SJCRH30 (cell line): ENCODE results near the gene AKNA. TPM values are rescaled to one million over a fixed set of nuclear protein-coding genes. Genes with fewer than 3 reads are reported as not detected.

Source experiments
- DNase-seq, 2 experiments: peaks; one replicate each; pipeline ENCODE4 v3.0.0-alpha.2; 2015 to 2020
- H3K27ac ChIP-seq: fragments of 250-450 bp; sonication (Bioruptor Pico); 2 replicates; pipeline ENCODE4 v1.5.1; 2020; ENCODE audit warnings: mild to moderate bottlenecking, moderate library complexity
- H3K27me3 ChIP-seq: fragments of 250-450 bp; sonication (Bioruptor Pico); 2 replicates; pipeline ENCODE4 v1.5.1; 2020; ENCODE audit warnings: mild to moderate bottlenecking, moderate library complexity
- H3K36me3 ChIP-seq: fragments of 250-450 bp; sonication (Bioruptor Pico); 2 replicates; pipeline ENCODE4 v1.5.1; 2020; ENCODE audit warnings: mild to moderate bottlenecking, moderate library complexity
- H3K4me1 ChIP-seq: fragments of 250-450 bp; sonication (Bioruptor Pico); 2 replicates; pipeline ENCODE4 v1.5.1; 2020; ENCODE audit warnings: mild to moderate bottlenecking, moderate library complexity
- H3K4me3 ChIP-seq: fragments of 250-450 bp; sonication (Bioruptor Pico); 2 replicates; pipeline ENCODE4 v1.5.1; 2020; ENCODE audit warnings: mild to moderate bottlenecking, moderate library complexity
- H3K9me3 ChIP-seq: fragments of 250-450 bp; sonication (Bioruptor Pico); replicated peaks from 2 replicates; pipeline ENCODE4 v1.5.1; 2020; ENCODE audit warnings: mild to moderate bottlenecking, moderate library complexity
- total RNA-seq: library from RNA; depleted of rRNA; stranded (reverse); fragments of >200 nt; shearing (Covaris generic); gene quantifications from 2 replicates; pipeline ENCODE4 v1.2.3, GENCODE V29; 2014

Gene AKNA
- total RNA-seq, 1 experiment from 2014 or later: 3.1 TPM

- no peaks in the 10 kb centered on the region for H3K9me3 ChIP-seq
- H3K4me3 ChIP-seq: no peak overlapping the region
- DNase-seq: no peak
- H3K27ac ChIP-seq: no peak overlapping the region
- no peaks in the 10 kb centered on the region for H3K36me3 ChIP-seq
- H3K27me3 ChIP-seq: no peaks in the 10 kb centered on the region
- H3K4me1 ChIP-seq: peaks cover 5% of the 10 kb centered on the region; the same call in 1 of the 2 replicates
These were observed 7.5 kb upstream of the AKNA start for GRCh38 chr9:114395334-114395617.

GRCh38 chr9:114394523-114395333 is 6.9 kb upstream of the AKNA start:
- H3K4me1 ChIP-seq: peaks cover 5% of the 10 kb centered on the region; the same call in 1 of the 2 replicates
- DNase-seq: no peak
- H3K27ac ChIP-seq: no peak overlapping the region
- no peaks in the 10 kb centered on the region for H3K27me3 ChIP-seq
- H3K9me3 ChIP-seq: no peaks in the 10 kb centered on the region
- H3K4me3 ChIP-seq: no peak overlapping the region
- H3K36me3 ChIP-seq: no peaks in the 10 kb centered on the region

GRCh38 chr9:114392749-114393112 is 4.9 kb upstream of the AKNA start:
- Histone ChIP-seq H3K36me3 (no peaks in the 10 kb centered on the region), H3K9me3 (no peaks in the 10 kb centered on the region), H3K4me1 (peaks cover 5% of the 10 kb centered on the region; the same call in 1 of the 2 replicates), H3K4me3 (no peak overlapping the region), H3K27me3 (no peaks in the 10 kb centered on the region), H3K27ac (no peak overlapping the region)
- no peak for DNase-seq

- Histone ChIP-seq H3K4me3 (no peak overlapping the region), H3K27ac (no peak overlapping the region), H3K27me3 (no peaks in the 10 kb centered on the region), H3K36me3 (no peaks in the 10 kb centered on the region), H3K9me3 (no peaks in the 10 kb centered on the region), H3K4me1 (no peaks in the 10 kb centered on the region)
- no peak for DNase-seq
These were observed 3.2 kb upstream of the AKNA start for GRCh38 chr9:114390952-114391351.

GRCh38 chr9:114389612-114390368 is 2.0 kb upstream of the AKNA start:
- Histone ChIP-seq H3K27me3 (no peaks in the 10 kb centered on the region), H3K4me1 (0 out of 2 replicates have a peak, but pooled peaks cover 6% of the 10 kb centered on the region)

GRCh38 chr9:114388764-114389375 is 1.1 kb upstream of the AKNA start:
- no peak overlapping the region for H3K4me3 ChIP-seq
- H3K36me3 ChIP-seq: no peaks in the 10 kb centered on the region
- H3K27me3 ChIP-seq: no peaks in the 10 kb centered on the region
- H3K4me1 ChIP-seq: peaks cover 6% of the 10 kb centered on the region; the same call in 1 of the 2 replicates
- no peak overlapping the region for H3K27ac ChIP-seq
- DNase-seq: no peak
- H3K9me3 ChIP-seq: no peaks in the 10 kb centered on the region

More at GRCh38 chr9:114389612-114390368, 2.0 kb upstream of the AKNA start:
- no peak for DNase-seq
- H3K4me3 ChIP-seq: no peak overlapping the region
- H3K36me3 ChIP-seq: no peaks in the 10 kb centered on the region
- no peaks in the 10 kb centered on the region for H3K9me3 ChIP-seq
- no peak overlapping the region for H3K27ac ChIP-seq

GRCh38 chr9:114388357-114388682 is 538 bp upstream of the AKNA start:
- H3K27me3 ChIP-seq: no peaks in the 10 kb centered on the region
- no peak overlapping the region for H3K27ac ChIP-seq
- no peaks in the 10 kb centered on the region for H3K9me3 ChIP-seq
- H3K4me1 ChIP-seq: peaks cover 8% of the 10 kb centered on the region; the same call in 1 of the 2 replicates
- DNase-seq: no peak
- H3K36me3 ChIP-seq: no peaks in the 10 kb centered on the region
- no peak overlapping the region for H3K4me3 ChIP-seq

GRCh38 chr9:114386886-114387679 is 699 bp downstream of the AKNA start:
- Histone ChIP-seq H3K27ac (peak overlapping the region; percentile 36), H3K9me3 (no peaks in the 10 kb centered on the region), H3K4me3 (peak overlapping the region; percentile 47), H3K27me3 (no peaks in the 10 kb centered on the region), H3K36me3 (no peaks in the 10 kb centered on the region), H3K4me1 (peaks cover 10% of the 10 kb centered on the region; the same call in 1 of the 2 replicates)
- DNase-seq: no peak

GRCh38 chr9:114386361-114386885 is 1.4 kb downstream of the AKNA start:
- Histone ChIP-seq H3K9me3 (no peaks in the 10 kb centered on the region), H3K27me3 (no peaks in the 10 kb centered on the region), H3K4me1 (peaks cover 10% of the 10 kb centered on the region; the same call in 1 of the 2 replicates), H3K4me3 (no peak overlapping the region), H3K36me3 (no peaks in the 10 kb centered on the region), H3K27ac (no peak overlapping the region)
- no peak for DNase-seq

- no peak overlapping the region for H3K27ac ChIP-seq
- H3K9me3 ChIP-seq: no peaks in the 10 kb centered on the region
- H3K4me1 ChIP-seq: peaks cover 10% of the 10 kb centered on the region; the same call in 1 of the 2 replicates
- no peaks in the 10 kb centered on the region for H3K36me3 ChIP-seq
- H3K27me3 ChIP-seq: no peaks in the 10 kb centered on the region
- peak; percentile 85 to 87 for DNase-seq
- no peak overlapping the region for H3K4me3 ChIP-seq
These were observed 2.2 kb downstream of the AKNA start for GRCh38 chr9:114385397-114386181.

GRCh38 chr9:114384836-114385396 is 2.9 kb downstream of the AKNA start:
- DNase-seq: no peak
- Histone ChIP-seq H3K27ac (no peak overlapping the region), H3K27me3 (no peaks in the 10 kb centered on the region), H3K4me1 (peaks cover 10% of the 10 kb centered on the region; the same call in 1 of the 2 replicates), H3K9me3 (no peaks in the 10 kb centered on the region), H3K36me3 (no peaks in the 10 kb centered on the region), H3K4me3 (no peak overlapping the region)

GRCh38 chr9:114384341-114384740 is 3.4 kb downstream of the AKNA start:
- no peak overlapping the region for H3K4me3 ChIP-seq
- H3K27me3 ChIP-seq: no peaks in the 10 kb centered on the region
- H3K9me3 ChIP-seq: no peaks in the 10 kb centered on the region
- no peak for DNase-seq
- H3K4me1 ChIP-seq: peaks cover 10% of the 10 kb centered on the region; the same call in 1 of the 2 replicates
- no peak overlapping the region for H3K27ac ChIP-seq
- no peaks in the 10 kb centered on the region for H3K36me3 ChIP-seq

- H3K9me3 ChIP-seq: no peaks in the 10 kb centered on the region
- H3K4me1 ChIP-seq: peaks cover 10% of the 10 kb centered on the region; the same call in 1 of the 2 replicates
- no peak overlapping the region for H3K4me3 ChIP-seq
- no peak overlapping the region for H3K27ac ChIP-seq
- no peaks in the 10 kb centered on the region for H3K27me3 ChIP-seq
- no peaks in the 10 kb centered on the region for H3K36me3 ChIP-seq
- peak; percentile 36 to 58 for DNase-seq
These were observed 4.1 kb downstream of the AKNA start for GRCh38 chr9:114383521-114384231.
